Karpas-422 (cell line): ENCODE results near the gene WDR45B. TPM values are rescaled to one million over a fixed set of nuclear protein-coding genes. Genes with fewer than 3 reads are reported as not detected.
A peak's percentile ranks its signal among the peaks of the same experiment; 100 is the strongest.

ENCODE experiments used
- DNase-seq: peaks from one replicate; pipeline ENCODE4 v3.0.0-alpha.2; 2015
- H2AFZ ChIP-seq: fragments of 200-600 bp; sonication (generic); 2 replicates; pipeline ENCODE4 v1.6.1; 2014; ENCODE audit warnings: antibody characterized with exemption, low read length, mixed read lengths
- H3K27ac ChIP-seq: fragments of 200-600 bp; sonication (generic); 2 replicates; pipeline ENCODE4 v1.5.1; 2014; ENCODE audit warnings: mild to moderate bottlenecking, low read length, moderate library complexity
- H3K27me3 ChIP-seq: fragments of 200-600 bp; sonication (generic); 2 replicates; pipeline ENCODE4 v1.6.1; 2014; ENCODE audit warnings: low read length, mixed read lengths
- H3K36me3 ChIP-seq: fragments of 200-600 bp; sonication (generic); 2 replicates; pipeline ENCODE4 v1.6.1; 2014; ENCODE audit warnings: low read length, mixed read lengths; ENCODE audit not compliant: insufficient read depth
- H3K4me1 ChIP-seq: fragments of 200-600 bp; sonication (generic); 2 replicates; pipeline ENCODE4 v1.6.1; 2014; ENCODE audit warnings: mild to moderate bottlenecking, low read length, mixed read lengths
- H3K4me2 ChIP-seq: fragments of 200-600 bp; sonication (generic); 2 replicates; pipeline ENCODE4 v1.6.1; 2014; ENCODE audit warnings: low read length, low read depth, mild to moderate bottlenecking; ENCODE audit not compliant: poor library complexity, severe bottlenecking
- H3K4me3 ChIP-seq: fragments of 200-600 bp; sonication (generic); 2 replicates; pipeline ENCODE4 v1.5.1; 2014; ENCODE audit warnings: mild to moderate bottlenecking, antibody characterized with exemption, low read length, mixed read lengths
- H3K79me2 ChIP-seq: fragments of 200-600 bp; sonication (generic); 2 replicates; pipeline ENCODE4 v1.6.1; 2014; ENCODE audit warnings: mild to moderate bottlenecking, low read length, mixed read lengths
- H3K9ac ChIP-seq: fragments of 200-600 bp; sonication (generic); 2 replicates; pipeline ENCODE4 v1.6.0; 2014; ENCODE audit warnings: low read length
- H3K9me2 ChIP-seq: fragments of 200-600 bp; sonication (generic), shearing (Covaris generic); replicated peaks from 2 replicates; pipeline ENCODE4 v1.6.0; 2014; ENCODE audit warnings: mild to moderate bottlenecking, low read length, moderate library complexity; ENCODE audit not compliant: insufficient read depth
- H3K9me3 ChIP-seq: fragments of 300-700, 200-600 bp; sonication (generic); 2 replicates; pipeline ENCODE4 v1.6.1; 2014; ENCODE audit warnings: low read length, mixed read lengths
- H4K20me1 ChIP-seq: fragments of 200-600 bp; sonication (generic); 2 replicates; pipeline ENCODE4 v1.6.1; 2014; ENCODE audit warnings: mild to moderate bottlenecking, antibody characterized with exemption, low read length, low read depth; ENCODE audit not compliant: insufficient read depth
- total RNA-seq: library from RNA; depleted of rRNA; stranded (reverse); fragments of >200 nt; shearing (Covaris generic); gene quantifications from 2 replicates; pipeline ENCODE4 v1.2.3, GENCODE V29; 2014; ENCODE audit warnings: low replicate concordance; rRNA removed

WDR45B gene
- total RNA-seq, result 55.8 and 58.9 TPM in 2 replicates

GRCh38 chr17:82648165-82648668, at the start of gene WDR45B:
WDR45B (minus strand) TSS chr17:82648444; CDS start chr17:82648340, 104 bp downstream.
- Histone ChIP-seq H2AFZ (peak within 1 kb of the TSS; percentile 67), H3K4me2 (peak within 1 kb of the TSS; percentile 100), H3K4me1 (peaks cover 8% of the 10 kb centered on the region), H3K27ac (peak within 1 kb of the TSS; percentile 91), H3K36me3 (peaks cover 9% of the 10 kb centered on the region; the same call in 1 of the 2 replicates), H4K20me1 (peaks cover 37% of the 10 kb centered on the region), H3K9me3 (no peaks in the 10 kb centered on the region), H3K27me3 (no peaks in the 10 kb centered on the region), H3K9me2 (no peaks in the 10 kb centered on the region), H3K79me2 (peaks cover 49% of the 10 kb centered on the region), H3K4me3 (peak within 1 kb of the TSS; percentile 100), H3K9ac (peak within 1 kb of the TSS; percentile 99)
- peak; percentile 98 for DNase-seq

- no peak overlapping the region for H3K9ac ChIP-seq
- H2AFZ ChIP-seq, result no peak overlapping the region
- H3K79me2 ChIP-seq, result no peaks in the 10 kb centered on the region
- H3K9me3 ChIP-seq, result peaks cover 3% of the 10 kb centered on the region; the same call in 1 of the 2 replicates
- H3K4me2 ChIP-seq, result no peak overlapping the region
- DNase-seq, result no peak
- no peak overlapping the region for H3K27ac ChIP-seq
- H3K27me3 ChIP-seq, result no peaks in the 10 kb centered on the region
- no peaks in the 10 kb centered on the region; the same call in 1 of the 2 replicates for H3K36me3 ChIP-seq
- no peaks in the 10 kb centered on the region for H4K20me1 ChIP-seq
- no peak overlapping the region for H3K4me3 ChIP-seq
- H3K9me2 ChIP-seq, result no peaks in the 10 kb centered on the region
- peaks cover under 1% of the 10 kb centered on the region for H3K4me1 ChIP-seq
These were observed 49.5 kb upstream of the WDR45B start for GRCh38 chr17:82697808-82698064.

GRCh38 chr17:82696916-82697807, 48.9 kb upstream of the WDR45B start:
- H3K79me2 ChIP-seq, result no peaks in the 10 kb centered on the region
- H3K4me3 ChIP-seq, result no peak overlapping the region
- H3K9me3 ChIP-seq, result peaks cover 3% of the 10 kb centered on the region; the same call in 1 of the 2 replicates
- no peak overlapping the region for H2AFZ ChIP-seq
- no peak overlapping the region for H3K27ac ChIP-seq
- H3K4me2 ChIP-seq, result no peak overlapping the region
- no peaks in the 10 kb centered on the region for H3K27me3 ChIP-seq
- H3K4me1 ChIP-seq, result no peaks in the 10 kb centered on the region
- no peaks in the 10 kb centered on the region for H4K20me1 ChIP-seq
- no peaks in the 10 kb centered on the region; the same call in 1 of the 2 replicates for H3K36me3 ChIP-seq
- no peaks in the 10 kb centered on the region for H3K9me2 ChIP-seq
- DNase-seq, result no peak
- H3K9ac ChIP-seq, result no peak overlapping the region

- H3K9me2 ChIP-seq, result no peaks in the 10 kb centered on the region
- H3K9ac ChIP-seq, result no peak overlapping the region
- no peaks in the 10 kb centered on the region for H3K79me2 ChIP-seq
- no peak overlapping the region for H3K27ac ChIP-seq
- no peaks in the 10 kb centered on the region for H4K20me1 ChIP-seq
- no peaks in the 10 kb centered on the region for H3K27me3 ChIP-seq
- peaks cover 3% of the 10 kb centered on the region; the same call in 1 of the 2 replicates for H3K9me3 ChIP-seq
- H3K36me3 ChIP-seq, result no peaks in the 10 kb centered on the region; the same call in 1 of the 2 replicates
- no peak overlapping the region for H3K4me2 ChIP-seq
- no peak overlapping the region for H2AFZ ChIP-seq
- no peak overlapping the region for H3K4me3 ChIP-seq
- DNase-seq, result no peak
- H3K4me1 ChIP-seq, result no peaks in the 10 kb centered on the region
These were observed 48.0 kb upstream of the WDR45B start for GRCh38 chr17:82696259-82696658.

- Histone ChIP-seq H4K20me1 (no peaks in the 10 kb centered on the region), H3K27me3 (no peaks in the 10 kb centered on the region), H3K27ac (no peak overlapping the region), H3K9ac (no peak overlapping the region), H3K36me3 (no peaks in the 10 kb centered on the region; the same call in 1 of the 2 replicates), H3K4me3 (no peak overlapping the region), H3K9me2 (no peaks in the 10 kb centered on the region), H3K9me3 (peaks cover 3% of the 10 kb centered on the region; the same call in 1 of the 2 replicates), H2AFZ (no peak overlapping the region), H3K4me1 (no peaks in the 10 kb centered on the region), H3K4me2 (no peak overlapping the region), H3K79me2 (no peaks in the 10 kb centered on the region)
- DNase-seq, result no peak
These were observed 46.4 kb upstream of the WDR45B start for GRCh38 chr17:82694647-82695046.

- no peak overlapping the region for H3K4me2 ChIP-seq
- H3K4me3 ChIP-seq, result no peak overlapping the region
- H3K36me3 ChIP-seq, result no peaks in the 10 kb centered on the region; the same call in 1 of the 2 replicates
- H3K79me2 ChIP-seq, result no peaks in the 10 kb centered on the region
- DNase-seq, result no peak
- H2AFZ ChIP-seq, result no peak overlapping the region
- no peak overlapping the region for H3K27ac ChIP-seq
- H3K9me2 ChIP-seq, result no peaks in the 10 kb centered on the region
- no peaks in the 10 kb centered on the region for H4K20me1 ChIP-seq
- peaks cover 3% of the 10 kb centered on the region; the same call in 1 of the 2 replicates for H3K9me3 ChIP-seq
- H3K9ac ChIP-seq, result no peak overlapping the region
- H3K4me1 ChIP-seq, result no peaks in the 10 kb centered on the region
- no peaks in the 10 kb centered on the region for H3K27me3 ChIP-seq
These were observed 45.1 kb upstream of the WDR45B start for GRCh38 chr17:82693168-82693867.

- no peak for DNase-seq
- H3K4me2 ChIP-seq, result no peak overlapping the region
- H3K9me2 ChIP-seq, result no peaks in the 10 kb centered on the region
- H3K36me3 ChIP-seq, result no peaks in the 10 kb centered on the region; the same call in 1 of the 2 replicates
- H3K27me3 ChIP-seq, result no peaks in the 10 kb centered on the region
- no peaks in the 10 kb centered on the region for H3K4me1 ChIP-seq
- H2AFZ ChIP-seq, result no peak overlapping the region
- no peak overlapping the region for H3K4me3 ChIP-seq
- peaks cover 3% of the 10 kb centered on the region; the same call in 1 of the 2 replicates for H3K9me3 ChIP-seq
- no peak overlapping the region for H3K27ac ChIP-seq
- no peak overlapping the region for H3K9ac ChIP-seq
- H3K79me2 ChIP-seq, result no peaks in the 10 kb centered on the region
- no peaks in the 10 kb centered on the region for H4K20me1 ChIP-seq
These were observed 44.0 kb upstream of the WDR45B start for GRCh38 chr17:82692268-82692667.

GRCh38 chr17:82691714-82692113, 43.5 kb upstream of the WDR45B start:
- no peak overlapping the region for H3K27ac ChIP-seq
- no peak for DNase-seq
- H3K9ac ChIP-seq, result no peak overlapping the region
- H3K27me3 ChIP-seq, result no peaks in the 10 kb centered on the region
- H4K20me1 ChIP-seq, result no peaks in the 10 kb centered on the region
- no peak overlapping the region for H3K4me3 ChIP-seq
- peaks cover 3% of the 10 kb centered on the region; the same call in 1 of the 2 replicates for H3K9me3 ChIP-seq
- H3K36me3 ChIP-seq, result no peaks in the 10 kb centered on the region; the same call in 1 of the 2 replicates
- no peak overlapping the region for H2AFZ ChIP-seq
- no peak overlapping the region for H3K4me2 ChIP-seq
- H3K79me2 ChIP-seq, result no peaks in the 10 kb centered on the region
- no peaks in the 10 kb centered on the region for H3K9me2 ChIP-seq
- no peaks in the 10 kb centered on the region for H3K4me1 ChIP-seq
